GM23338 (cell line): ENCODE results near the gene SPATS2. TPM values are rescaled to one million over a fixed set of nuclear protein-coding genes. Genes with fewer than 3 reads are reported as not detected.

Experiments
- ATAC-seq: fragments of 200-7000 bp; cut with Tn5 transposase; 3 replicates; pipeline ENCODE4 v1.9.1; 2020
- DNase-seq: peaks from one replicate; pipeline ENCODE4 v3.0.0-alpha.2; 2015; ENCODE audit warnings: low spot score
- H2AFZ ChIP-seq: fragments of 200-600 bp; sonication (generic); 2 replicates; pipeline ENCODE4 v1.8.0; 2016; ENCODE audit warnings: antibody characterized with exemption, mild to moderate bottlenecking, moderate library complexity
- H3F3A ChIP-seq: fragments of 200-600 bp; sonication (generic); replicated peaks from 2 replicates; pipeline ENCODE4 v1.8.0; 2017; ENCODE audit warnings: antibody characterized with exemption, mixed run types, low read depth
- H3K27ac ChIP-seq: fragments of 200-600 bp; sonication (generic); 2 replicates; pipeline ENCODE4 v1.6.1; 2016; ENCODE audit warnings: low read depth
- H3K27me3 ChIP-seq: fragments of 200-600 bp; sonication (generic); 2 replicates; pipeline ENCODE4 v1.8.0; 2016; ENCODE audit warnings: mild to moderate bottlenecking, mixed run types, moderate library complexity; ENCODE audit not compliant: insufficient read depth
- H3K36me3 ChIP-seq: fragments of 200-600 bp; sonication (generic); 2 replicates; pipeline ENCODE4 v1.8.0; 2016; ENCODE audit warnings: mild to moderate bottlenecking; ENCODE audit not compliant: insufficient read depth
- H3K4me1 ChIP-seq: fragments of 200-600 bp; sonication (generic); 2 replicates; pipeline ENCODE4 v1.8.0; 2016; ENCODE audit warnings: mild to moderate bottlenecking, moderate library complexity; ENCODE audit not compliant: insufficient read depth
- H3K4me2 ChIP-seq: fragments of 200-600 bp; sonication (generic); 2 replicates; pipeline ENCODE4 v1.7.1; 2017; ENCODE audit warnings: mixed run types
- H3K4me3 ChIP-seq: fragments of 200-600 bp; sonication (generic); 2 replicates; pipeline ENCODE4 v1.6.1; 2016; ENCODE audit warnings: mixed run types
- H3K79me2 ChIP-seq: fragments of 200-600 bp; sonication (generic); replicated peaks from 2 replicates; pipeline ENCODE4 v1.8.0; 2017; ENCODE audit warnings: mild to moderate bottlenecking; ENCODE audit not compliant: insufficient read depth
- H3K9me2 ChIP-seq: fragments of 200-600 bp; sonication (generic); 2 replicates; pipeline ENCODE4 v1.8.0; 2017; ENCODE audit not compliant: insufficient read depth
- H4K20me1 ChIP-seq: fragments of 200-600 bp; sonication (generic); replicated peaks from 2 replicates; pipeline ENCODE4 v1.8.0; 2017; ENCODE audit warnings: mild to moderate bottlenecking; ENCODE audit not compliant: insufficient read depth
- H3K27ac Mint-ChIP-seq: 2 replicates; pipeline ENCODE4 v1.8.0; 2020; ENCODE audit warnings: inconsistent platforms, mild to moderate bottlenecking, moderate library complexity, mixed read lengths
- H3K27me3 Mint-ChIP-seq: 3 replicates; pipeline ENCODE4 v1.8.0; 2022; ENCODE audit warnings: low read depth, mild to moderate bottlenecking, moderate library complexity, mixed read lengths, inconsistent platforms; ENCODE audit not compliant: insufficient read depth, poor library complexity
- H3K36me3 Mint-ChIP-seq: 3 replicates; pipeline ENCODE4 v1.8.0; 2021; ENCODE audit warnings: low read depth, mild to moderate bottlenecking, inconsistent platforms, moderate library complexity, mixed read lengths
- H3K4me1 Mint-ChIP-seq: 3 replicates; pipeline ENCODE4 v1.8.0; 2020; ENCODE audit warnings: mild to moderate bottlenecking, inconsistent platforms, mixed read lengths
- H3K4me3 Mint-ChIP-seq: 3 replicates; pipeline ENCODE4 v1.8.0; 2021; ENCODE audit warnings: moderate library complexity, mild to moderate bottlenecking, inconsistent platforms, mixed read lengths
- H3K9me3 Mint-ChIP-seq: 3 replicates; pipeline ENCODE4 v1.8.0; 2020; ENCODE audit warnings: moderate library complexity, mild to moderate bottlenecking, inconsistent platforms, mixed read lengths
- CREB1 ChIP-seq: fragments of 250-450 bp; sonication (Bioruptor Pico); IDR thresholded peaks from 2 replicates; pipeline ENCODE4 v1.5.0; 2020; ENCODE audit warnings: low read depth, mild to moderate bottlenecking, moderate library complexity
- CTCF ChIP-seq, 2 experiments: fragments of 200-600 bp in 1 of 2; sonication (generic) in 1 of 2; conservative IDR thresholded peaks; 2 replicates each; pipeline versions ENCODE4 v1.5.1 to v1.6.1; 2016 to 2017; ENCODE audit warnings: antibody characterized with exemption in 2 of 2, low read depth in 2 of 2, mild to moderate bottlenecking in 2 of 2, moderate library complexity in 1 of 2
- ETS1 ChIP-seq: IDR thresholded peaks from 2 replicates; pipeline ENCODE4 v1.6.1; 2016; ENCODE audit warnings: antibody characterized with exemption
- EZH2 ChIP-seq: fragments of 200-600 bp; sonication (generic); IDR thresholded peaks from one replicate; pipeline ENCODE4 v1.8.0; 2017; ENCODE audit warnings: antibody characterized with exemption, mild to moderate bottlenecking, low read depth; ENCODE audit not compliant: unreplicated experiment
- EZH2phosphoT487 ChIP-seq: fragments of 200-600 bp; sonication (generic); IDR thresholded peaks from one replicate; pipeline ENCODE4 v1.8.1; 2018; ENCODE audit warnings: antibody characterized with exemption; ENCODE audit not compliant: unreplicated experiment
- NANOG ChIP-seq: IDR thresholded peaks from 2 replicates; pipeline ENCODE4 v1.6.1; 2016; ENCODE audit warnings: antibody characterized with exemption, borderline replicate concordance
- POLR2AphosphoS5 ChIP-seq: IDR thresholded peaks from 2 replicates; pipeline ENCODE4 v1.6.1; 2016; ENCODE audit warnings: antibody characterized with exemption, low read depth
- REST ChIP-seq: IDR thresholded peaks from one replicate; pipeline ENCODE4 v1.6.1; 2018; ENCODE audit warnings: antibody characterized with exemption; ENCODE audit not compliant: unreplicated experiment
- ZNF114 ChIP-seq: fragments of 250-450 bp; sonication (Bioruptor Pico); IDR thresholded peaks from 2 replicates; pipeline ENCODE4 v1.5.0; 2020; ENCODE audit warnings: mild to moderate bottlenecking, moderate library complexity
- ZNF331 ChIP-seq: fragments of 250-450 bp; sonication (Bioruptor Pico); IDR thresholded peaks from 2 replicates; pipeline ENCODE4 v1.5.0; 2020; ENCODE audit warnings: low read depth, mild to moderate bottlenecking, moderate library complexity
- ZNF462 ChIP-seq: fragments of 250-450 bp; sonication (Bioruptor Pico); IDR thresholded peaks from 2 replicates; pipeline ENCODE4 v1.5.0; 2020; ENCODE audit warnings: mild to moderate bottlenecking, moderate library complexity
- polyA plus RNA-seq: library from polyadenylated mRNA; unstranded; fragments of >200 nt; fragmentation: Nextera tagmentation; extraction: Ambion mirVana; gene quantifications from 2 replicates; pipeline ENCODE4 v1.2.1, GENCODE V29; 2016
- total RNA-seq: library from RNA; depleted of rRNA; stranded (reverse); fragments of >200 nt; shearing (Covaris generic); gene quantifications from 2 replicates; pipeline ENCODE4 v1.2.3, GENCODE V29; 2014

SPATS2 gene
- total and polyA plus RNA-seq, 2 experiments from 2014 or later: 20.6 to 61.0 TPM

GRCh38 chr12:49512546-49512945 lies 145.3 kb downstream of the SPATS2 start:
- Mint-ChIP-seq H3K9me3 (no peaks in the 10 kb centered on the region), H3K27me3 (peaks cover 2% of the 10 kb centered on the region), H3K4me3 (no peak overlapping the region), H3K36me3 (no peaks in the 10 kb centered on the region), H3K27ac (no peak overlapping the region), H3K4me1 (no peaks in the 10 kb centered on the region)
- no peak overlapping the region for H3K27ac ChIP-seq
- DNase-seq: no peak
- TF ChIP-seq NANOG: no peak
- no peak for TF ChIP-seq EZH2phosphoT487
- no peak for TF ChIP-seq POLR2AphosphoS5
- TF ChIP-seq EZH2: no peak
- no peak for TF ChIP-seq REST
- no peak for TF ChIP-seq ZNF462
- TF ChIP-seq CREB1 (CRISPR knock-in tag): no peak
- TF ChIP-seq ZNF114 (CRISPR knock-in tag): no peak
- no peak for TF ChIP-seq ETS1
- no peak for TF ChIP-seq ZNF331
- TF ChIP-seq CTCF (conservative IDR thresholded peaks at IDR 0.05; ENCODE audit: low read depth in 2 of 2): no peak
- H3F3A ChIP-seq: no peaks in the 10 kb centered on the region
- no peaks in the 10 kb centered on the region for H3K27me3 ChIP-seq
- H3K79me2 ChIP-seq: no peaks in the 10 kb centered on the region
- H3K36me3 ChIP-seq: no peaks in the 10 kb centered on the region
- H3K4me1 ChIP-seq: no peaks in the 10 kb centered on the region
- no peaks in the 10 kb centered on the region; the same call in 1 of the 2 replicates for H4K20me1 ChIP-seq
- H3K4me3 ChIP-seq: no peak overlapping the region
- no peaks in the 10 kb centered on the region for H3K9me2 ChIP-seq
- no peak overlapping the region for H2AFZ ChIP-seq
- no peak for ATAC-seq
- no peak overlapping the region for H3K4me2 ChIP-seq
